ENCODE measurements around the gene RASSF7.

The RASSF7 gene

DNA sequence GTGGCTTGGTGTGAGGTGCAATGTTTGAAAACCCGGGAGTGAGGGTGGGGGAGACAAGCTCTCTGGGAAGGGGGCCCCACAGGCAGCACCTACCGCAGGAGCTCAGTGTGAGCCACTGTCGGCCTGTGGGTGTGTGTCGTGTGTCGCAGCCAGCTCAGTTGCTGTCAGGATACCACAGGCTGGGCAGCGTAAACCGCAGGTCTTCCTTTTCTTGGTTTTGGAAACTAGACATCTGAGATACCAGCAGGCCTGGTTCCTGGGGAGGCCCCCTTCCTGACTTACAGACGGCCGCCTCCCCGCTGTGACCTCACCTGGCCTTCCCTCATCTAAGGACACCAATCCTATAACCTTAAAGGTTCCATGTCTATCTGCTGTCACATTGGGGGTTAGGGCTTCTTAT is 35.6 kb downstream of the RASSF7 start:
- DNase-seq, result no peak
- intact Hi-C loops (cut with DNase I), result no loop called here

DNA sequence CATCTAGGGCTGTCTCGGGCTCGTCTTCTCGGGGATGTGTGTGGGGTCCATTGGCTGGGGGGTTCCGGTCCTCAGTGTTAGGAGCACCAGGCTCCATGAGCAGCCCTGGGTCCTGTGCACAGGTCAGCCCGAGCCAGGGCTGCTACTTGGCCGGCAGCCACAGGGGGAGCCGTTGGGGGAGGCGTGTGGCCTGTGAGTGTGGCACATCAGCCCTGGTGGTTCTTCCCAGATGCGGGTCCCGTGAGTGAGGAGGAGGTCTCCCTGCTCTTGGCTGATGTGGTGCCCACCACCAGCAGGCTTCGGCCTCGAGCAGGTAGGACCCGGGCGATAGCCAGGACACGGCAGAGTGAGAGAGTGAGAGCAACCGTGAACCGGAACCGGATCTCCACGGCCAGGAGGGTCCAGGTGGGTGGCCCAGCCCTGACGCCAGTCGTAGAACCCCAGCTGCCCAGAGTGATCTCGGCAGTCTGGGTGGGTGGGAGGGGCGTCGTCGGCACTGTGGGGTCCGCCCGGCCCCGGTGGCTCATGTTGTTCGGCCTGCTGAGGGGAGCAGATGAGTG is 36.5 kb downstream of the RASSF7 start:
- intact Hi-C loops (cut with DNase I), result no loop called here
- DNase-seq, result no peak

DNA sequence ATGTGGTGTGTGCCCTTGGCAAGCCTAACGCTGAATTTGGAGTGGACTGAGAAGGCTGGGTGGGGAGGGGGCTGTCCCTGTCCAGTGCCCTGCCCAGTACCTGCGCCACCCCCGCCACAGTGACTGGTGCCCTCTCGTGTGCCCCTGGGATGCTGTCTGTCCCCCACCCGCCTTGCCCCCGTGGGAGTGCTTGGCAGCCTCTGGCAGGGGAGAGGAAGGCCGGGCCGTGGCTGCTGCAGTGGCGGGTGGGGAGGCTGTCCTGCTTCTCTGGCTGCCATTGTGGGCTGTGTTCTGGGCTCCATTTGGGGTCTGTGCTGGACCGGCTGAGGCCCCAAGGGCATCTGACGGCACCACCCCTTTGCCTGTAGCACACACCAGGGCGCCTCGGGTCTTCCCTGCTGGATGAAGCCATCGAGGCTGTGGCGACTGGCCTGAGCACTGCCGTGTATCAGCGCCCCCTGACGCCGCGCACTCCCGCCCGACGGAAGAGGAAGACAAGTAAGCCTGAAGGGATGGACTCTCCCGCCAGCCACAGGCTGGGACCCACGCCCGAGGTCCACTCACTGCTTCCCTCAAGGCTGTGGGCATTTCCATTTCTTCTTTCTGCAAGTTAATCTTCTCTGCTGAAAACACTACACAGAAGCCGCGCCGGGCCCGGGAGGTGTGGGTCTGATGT is 37.4 kb downstream of the RASSF7 start:
- intact Hi-C loops (cut with DNase I), result no loop called here
- no peak for DNase-seq

DNA sequence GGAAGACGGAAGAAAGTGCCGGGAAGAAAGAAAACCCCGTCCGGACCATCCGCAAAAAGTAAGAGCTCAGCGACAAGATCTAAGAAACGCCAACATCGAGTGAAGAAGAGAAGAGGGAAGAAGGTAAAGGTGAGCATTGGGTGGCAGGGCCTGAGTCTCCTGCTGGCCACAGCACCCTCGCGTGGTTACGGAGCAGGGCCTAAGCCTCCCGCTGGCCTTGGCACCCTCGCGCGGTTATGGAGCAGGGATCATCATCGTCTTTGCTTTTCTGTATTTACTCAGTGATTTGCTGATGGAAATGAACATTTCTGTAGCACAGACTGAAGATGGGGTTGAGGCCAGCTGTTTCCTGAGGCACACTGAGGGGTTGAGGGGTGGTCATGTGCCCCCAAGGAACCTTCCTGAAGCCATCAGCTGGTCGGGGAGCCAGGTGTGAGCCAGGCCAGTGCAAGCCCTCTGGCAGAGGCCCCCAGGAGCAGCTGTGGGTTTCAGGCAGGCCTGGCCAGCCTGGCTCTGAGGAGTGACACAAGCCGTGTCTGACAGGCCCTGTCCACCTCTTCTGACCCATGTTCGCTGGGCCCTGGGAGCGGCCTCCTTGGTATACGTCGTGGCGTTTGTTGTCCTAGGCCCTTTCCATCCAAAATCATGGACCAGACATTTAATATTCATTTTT is 40.9 kb downstream of the RASSF7 start:
- intact Hi-C loops (cut with DNase I), result no loop called here
- DNase-seq, result no peak

DNA sequence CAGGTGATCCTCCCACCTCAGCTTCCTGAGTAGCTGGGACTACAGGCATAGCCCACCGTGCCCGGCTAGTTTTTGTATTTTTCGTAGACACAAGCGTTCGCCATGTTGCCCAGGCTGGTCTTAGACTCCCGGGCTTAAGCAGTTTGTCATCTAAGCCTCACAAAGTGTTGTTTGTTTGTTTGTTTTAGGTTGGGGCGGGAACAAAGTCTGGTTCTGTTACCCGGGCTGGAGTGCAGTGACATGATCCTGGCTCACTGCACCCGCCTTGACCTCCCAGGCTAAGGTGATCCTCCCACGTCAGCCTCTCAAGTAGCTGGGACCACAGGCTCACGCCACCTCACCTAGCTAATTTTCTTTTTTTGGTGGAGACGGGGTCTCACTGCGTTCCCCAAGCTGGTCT is 42.4 kb downstream of the RASSF7 start:
- intact Hi-C loops (cut with DNase I), result no loop called here
- DNase-seq, result no peak

DNA sequence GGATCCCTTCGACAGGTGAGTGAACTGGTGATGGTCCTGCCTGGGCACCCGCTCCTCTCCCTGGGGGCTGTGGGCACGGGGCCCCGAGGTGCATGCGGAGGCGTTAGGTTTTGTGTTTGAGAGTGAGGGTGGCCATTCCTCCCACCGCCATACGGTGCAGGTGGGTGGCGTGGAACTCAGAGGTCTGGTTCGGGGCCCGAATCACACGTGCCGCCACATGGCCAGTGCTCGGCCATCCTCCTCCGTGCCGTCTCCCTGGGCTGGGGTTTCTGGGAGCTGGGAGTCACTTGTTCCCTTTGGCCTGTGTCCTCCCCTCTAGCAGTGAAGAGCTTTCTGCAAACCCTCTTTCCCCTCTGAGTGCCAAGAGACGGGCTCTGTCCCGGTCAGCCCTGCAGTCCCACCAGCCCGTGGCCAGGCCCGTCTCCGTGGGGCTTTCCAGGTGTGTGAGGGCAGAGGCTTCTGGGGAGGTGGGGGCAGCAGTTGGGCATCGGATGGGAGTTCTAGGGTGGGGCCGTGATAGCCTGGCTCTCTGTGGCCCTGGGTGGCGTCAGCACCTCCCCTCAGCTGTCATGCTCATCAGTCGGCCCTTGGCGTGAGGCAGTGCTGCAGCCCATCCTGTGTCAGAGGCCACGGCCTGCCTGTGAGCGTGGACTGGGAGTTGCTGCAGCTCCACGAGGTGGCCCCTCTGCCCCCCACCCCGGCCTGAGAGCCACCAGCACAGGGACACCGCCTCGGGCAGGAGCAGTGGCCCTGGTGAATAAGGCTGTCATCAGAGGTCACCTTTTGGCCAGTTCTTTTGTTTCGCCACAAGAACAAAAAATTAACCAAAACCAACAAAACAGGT is 44.7 kb downstream of the RASSF7 start:
- DNase-seq, result no peak

DNA sequence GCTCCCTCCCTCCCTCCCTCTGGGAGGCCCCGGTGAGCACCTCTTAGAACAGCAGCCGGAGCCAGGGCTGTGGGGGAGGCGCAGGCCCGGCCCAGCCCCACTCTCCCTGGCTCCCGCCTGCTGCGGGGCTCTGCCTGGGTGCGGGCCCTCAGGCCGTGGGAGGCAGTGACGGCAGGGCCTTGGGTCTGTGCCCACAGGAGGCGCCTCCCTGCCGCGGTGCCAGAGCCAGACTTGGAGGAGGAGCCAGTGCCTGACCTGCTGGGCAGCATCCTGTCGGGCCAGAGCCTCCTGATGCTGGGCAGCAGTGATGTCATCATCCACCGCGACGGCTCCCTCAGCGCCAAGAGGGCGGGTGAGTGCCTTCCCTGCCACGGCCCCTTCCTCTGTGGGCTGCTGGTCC is 45.5 kb downstream of the RASSF7 start:
- DNase-seq, result peak in 17 of 42 donors; percentile 14 to 60 (median 28)
- intact Hi-C loops (cut with DNase I), result no loop called here

More for the DNA sequence above, 44.7 kb downstream of the RASSF7 start:
- intact Hi-C loops (cut with DNase I), result no loop called here

DNA sequence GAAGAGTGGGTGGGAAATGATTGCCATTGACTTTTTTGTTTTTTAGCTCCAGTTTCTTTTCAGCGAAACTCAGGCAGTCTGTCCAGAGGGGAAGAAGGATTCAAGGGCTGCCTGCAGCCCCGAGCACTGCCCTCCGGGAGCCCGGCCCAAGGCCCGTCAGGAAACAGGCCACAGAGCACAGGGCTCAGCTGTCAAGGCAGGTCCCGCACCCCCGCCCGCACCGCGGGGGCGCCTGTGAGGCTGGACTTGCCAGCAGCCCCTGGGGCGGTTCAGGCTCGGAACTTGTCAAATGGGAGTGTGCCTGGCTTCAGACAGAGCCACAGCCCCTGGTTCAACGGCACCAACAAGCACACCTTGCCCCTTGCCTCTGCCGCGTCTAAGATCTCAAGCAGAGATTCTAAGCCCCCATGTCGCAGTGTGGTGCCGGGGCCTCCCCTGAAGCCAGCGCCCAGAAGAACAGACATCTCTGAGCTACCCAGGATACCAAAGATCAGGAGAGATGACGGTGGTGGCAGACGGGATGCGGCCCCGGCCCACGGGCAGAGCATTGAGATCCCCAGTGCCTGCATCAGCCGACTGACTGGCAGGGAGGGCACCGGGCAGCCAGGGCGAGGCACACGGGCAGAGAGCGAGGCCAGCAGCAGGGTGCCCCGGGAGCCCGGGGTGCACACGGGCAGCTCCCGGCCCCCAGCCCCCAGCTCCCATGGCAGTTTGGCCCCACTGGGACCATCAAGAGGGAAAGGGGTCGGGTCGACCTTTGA is 46.4 kb downstream of the RASSF7 start:
- no peak for DNase-seq
- intact Hi-C loops (cut with DNase I), result no loop called here

DNA sequence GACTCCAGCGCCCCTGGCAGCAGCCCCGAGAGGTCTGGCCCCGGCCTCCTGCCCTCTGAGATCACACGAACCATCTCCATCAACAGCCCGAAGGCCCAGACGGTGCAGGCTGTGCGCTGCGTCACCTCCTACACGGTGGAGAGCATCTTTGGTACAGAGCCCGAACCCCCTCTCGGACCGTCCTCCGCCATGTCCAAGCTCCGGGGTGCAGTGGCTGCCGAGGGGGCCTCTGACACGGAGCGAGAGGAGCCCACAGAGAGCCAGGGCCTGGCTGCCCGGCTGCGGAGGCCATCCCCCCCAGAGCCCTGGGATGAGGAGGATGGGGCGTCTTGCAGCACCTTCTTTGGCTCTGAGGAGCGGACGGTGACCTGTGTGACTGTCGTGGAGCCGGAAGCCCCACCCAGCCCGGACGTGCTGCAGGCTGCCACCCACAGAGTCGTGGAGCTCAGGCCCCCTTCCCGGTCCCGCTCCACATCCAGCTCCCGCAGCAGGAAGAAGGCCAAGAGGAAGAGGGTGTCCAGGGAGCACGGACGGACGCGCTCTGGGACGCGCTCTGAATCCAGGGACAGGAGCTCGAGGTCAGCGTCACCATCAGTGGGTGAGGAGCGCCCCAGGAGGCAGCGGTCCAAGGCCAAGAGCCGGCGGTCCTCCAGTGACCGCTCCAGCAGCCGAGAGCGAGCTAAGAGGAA is 47.3 kb downstream of the RASSF7 start:
- no peak for DNase-seq
- intact Hi-C loops (cut with DNase I), result no loop called here

DNA sequence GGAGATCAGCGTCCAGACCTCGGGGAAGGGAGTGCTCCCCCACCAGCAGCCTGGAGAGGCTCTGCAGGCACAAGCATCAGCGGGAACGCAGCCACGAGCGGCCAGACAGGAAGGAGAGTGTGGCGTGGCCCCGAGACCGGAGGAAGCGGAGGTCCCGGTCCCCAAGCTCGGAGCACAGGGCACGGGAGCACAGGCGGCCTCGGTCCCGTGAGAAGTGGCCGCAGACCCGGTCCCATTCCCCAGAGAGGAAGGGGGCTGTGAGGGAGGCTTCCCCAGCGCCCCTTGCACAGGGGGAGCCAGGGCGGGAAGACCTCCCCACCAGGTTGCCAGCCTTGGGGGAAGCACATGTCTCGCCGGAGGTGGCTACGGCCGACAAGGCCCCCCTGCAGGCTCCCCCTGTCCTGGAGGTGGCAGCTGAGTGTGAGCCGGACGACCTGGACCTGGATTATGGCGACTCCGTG is 48.1 kb downstream of the RASSF7 start:
- DNase-seq, result no peak
- intact Hi-C loops (cut with DNase I), result no loop called here

DNA sequence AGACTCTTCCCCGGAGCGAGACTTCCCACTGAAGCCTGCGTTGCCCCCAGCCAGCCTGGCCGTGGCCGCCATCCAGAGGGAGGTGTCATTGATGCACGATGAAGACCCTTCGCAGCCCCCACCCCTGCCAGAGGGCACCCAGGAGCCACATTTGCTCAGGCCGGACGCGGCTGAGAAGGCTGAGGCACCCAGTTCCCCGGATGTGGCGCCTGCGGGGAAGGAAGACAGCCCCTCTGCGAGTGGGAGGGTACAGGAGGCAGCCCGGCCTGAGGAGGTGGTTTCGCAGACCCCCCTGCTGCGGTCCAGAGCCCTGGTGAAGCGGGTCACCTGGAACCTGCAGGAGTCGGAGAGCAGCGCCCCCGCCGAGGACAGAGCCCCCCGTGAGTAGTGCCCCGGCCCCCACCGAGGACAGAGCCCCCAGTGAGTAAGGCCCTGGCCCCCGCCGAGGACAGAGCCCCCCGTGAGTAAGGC is 48.6 kb downstream of the RASSF7 start:
- no peak for DNase-seq
- intact Hi-C loops (cut with DNase I), result no loop called here

DNA sequence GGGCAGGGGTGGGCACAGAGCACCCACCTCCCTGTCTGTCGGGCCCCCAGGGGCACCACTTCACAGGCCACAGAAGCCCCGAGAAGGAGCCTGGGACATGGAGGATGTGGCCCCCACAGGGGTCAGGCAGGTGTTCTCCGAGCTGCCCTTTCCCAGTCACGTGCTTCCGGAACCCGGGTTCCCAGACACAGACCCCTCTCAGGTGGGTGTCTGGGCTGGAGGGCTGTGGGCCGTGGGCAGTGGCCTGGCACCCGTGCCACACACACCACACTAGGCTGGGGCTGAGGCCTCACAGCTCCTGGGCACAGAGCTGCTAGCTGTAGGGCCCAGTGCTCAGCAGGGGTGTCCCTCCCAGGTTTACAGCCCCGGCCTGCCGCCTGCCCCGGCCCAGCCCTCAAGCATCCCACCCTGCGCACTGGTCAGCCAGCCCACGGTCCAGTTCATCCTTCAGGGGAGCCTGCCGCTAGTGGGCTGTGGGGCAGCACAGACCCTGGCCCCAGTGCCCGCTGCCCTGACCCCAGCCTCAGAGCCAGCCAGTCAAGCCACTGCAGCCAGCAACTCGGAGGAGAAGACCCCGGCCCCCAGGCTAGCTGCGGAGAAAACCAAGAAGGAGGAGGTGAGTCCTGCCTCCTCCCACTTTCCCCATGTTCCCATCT is 49.5 kb downstream of the RASSF7 start:
- no peak for DNase-seq
- intact Hi-C loops (cut with DNase I), result no loop called here

DNA sequence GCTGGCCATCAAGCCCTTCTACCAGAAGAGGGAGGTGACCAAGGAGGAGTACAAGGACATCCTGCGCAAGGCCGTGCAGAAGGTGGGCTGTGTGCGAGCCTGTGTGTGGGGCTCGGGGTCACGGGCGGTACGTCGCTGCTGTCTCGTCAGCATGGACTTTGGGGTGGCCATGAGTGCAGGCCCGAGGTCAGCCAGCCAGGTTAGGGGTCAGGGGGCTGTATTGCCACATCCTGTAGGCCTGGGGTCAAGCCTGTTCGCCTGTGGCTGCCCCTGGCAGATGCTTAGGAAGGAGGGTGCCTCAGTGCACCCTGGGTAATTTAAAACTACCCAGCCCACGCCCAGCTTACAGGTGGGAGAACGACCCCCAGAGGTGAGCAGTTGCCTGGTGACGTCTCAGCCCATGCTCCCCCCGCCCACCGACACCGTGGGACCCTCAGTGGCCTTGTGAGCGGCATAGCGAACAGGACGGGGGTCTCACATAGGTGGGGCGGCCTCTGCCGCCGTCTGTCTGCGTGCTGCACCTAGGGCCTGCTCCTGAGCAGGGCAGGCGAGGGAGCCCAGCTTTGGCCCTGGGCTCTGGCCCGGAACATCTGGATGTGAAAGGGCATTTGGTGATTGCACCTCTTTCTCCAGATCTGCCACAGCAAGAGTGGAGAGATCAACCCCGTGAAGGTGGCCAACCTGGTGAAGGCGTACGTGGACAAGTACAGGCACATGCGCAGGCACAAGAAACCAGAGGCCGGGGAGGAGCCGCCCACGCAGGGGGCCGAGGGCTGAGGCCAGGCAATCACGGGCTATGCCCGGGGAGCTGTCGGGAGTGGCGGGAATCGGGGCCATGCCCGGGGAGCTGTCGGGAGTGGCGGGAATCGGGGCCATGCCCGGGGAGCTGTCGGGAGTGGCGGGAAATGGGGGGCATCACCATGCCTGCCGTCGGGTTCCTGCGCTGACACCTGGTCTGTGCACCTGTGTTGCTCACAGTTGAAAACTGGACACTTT is 50.5 kb downstream of the RASSF7 start:
- intact Hi-C loops (cut with DNase I), result no loop called here

DNA sequence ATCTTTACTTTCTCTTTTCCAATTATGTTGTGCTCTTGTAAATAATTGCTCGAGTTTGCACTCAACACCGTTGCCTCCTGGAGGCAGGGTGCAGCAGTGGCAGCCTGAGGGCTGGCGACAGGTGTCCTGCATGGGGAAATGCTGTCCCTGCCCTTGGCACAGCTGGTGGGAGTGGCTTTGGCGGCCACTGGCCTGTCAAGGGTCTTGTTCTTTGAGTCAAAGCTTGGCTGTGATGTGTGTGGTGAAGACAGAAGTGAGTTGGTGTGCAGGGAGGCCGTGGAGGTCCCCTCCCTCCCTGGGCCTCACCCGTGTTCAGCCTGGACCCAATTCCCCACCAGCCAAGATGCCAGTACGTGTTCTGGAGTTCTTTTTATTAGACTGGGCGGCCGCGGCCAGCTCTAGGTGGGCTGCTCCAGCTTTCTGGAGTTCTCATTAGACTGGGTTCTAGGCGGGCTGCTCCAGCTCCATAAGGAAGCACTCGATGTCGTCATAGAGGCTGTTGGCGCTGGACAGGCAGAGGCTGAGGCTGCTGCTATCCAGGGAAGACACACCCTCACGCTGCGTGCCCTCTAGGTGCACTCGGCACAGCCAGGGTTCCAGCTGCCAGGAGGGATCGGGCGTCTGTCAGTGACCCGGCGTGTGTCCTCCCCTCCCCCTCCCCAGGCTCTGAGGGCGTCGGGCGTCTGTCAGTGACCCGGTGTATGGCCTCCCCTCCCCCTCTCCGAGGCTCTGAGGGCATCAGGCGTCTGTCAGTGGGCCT is 51.6 kb downstream of the RASSF7 start:
- intact Hi-C loops (cut with DNase I), result no loop called here
- no peak for DNase-seq

More for the DNA sequence above, 50.5 kb downstream of the RASSF7 start:
- DNase-seq, result no peak

DNA sequence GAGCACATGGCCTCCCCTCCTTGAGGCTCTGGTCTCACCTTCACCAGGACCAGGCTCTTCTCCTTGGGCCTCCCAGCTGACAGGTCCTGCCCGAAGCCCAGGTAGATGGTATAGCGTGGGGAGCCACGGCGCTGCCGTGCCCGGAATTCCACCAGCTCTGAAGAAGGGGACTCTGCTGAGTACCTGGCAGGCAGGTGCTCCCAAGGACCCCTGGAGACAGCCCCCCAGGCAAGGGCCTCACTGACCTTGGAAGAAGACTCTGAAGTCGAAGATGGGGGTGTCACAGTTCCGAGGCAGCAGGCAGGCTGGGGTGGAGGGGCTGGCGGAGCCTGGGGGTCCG is 52.2 kb downstream of the RASSF7 start:
- intact Hi-C loops (cut with DNase I), result no loop called here
- DNase-seq, result no peak

DNA sequence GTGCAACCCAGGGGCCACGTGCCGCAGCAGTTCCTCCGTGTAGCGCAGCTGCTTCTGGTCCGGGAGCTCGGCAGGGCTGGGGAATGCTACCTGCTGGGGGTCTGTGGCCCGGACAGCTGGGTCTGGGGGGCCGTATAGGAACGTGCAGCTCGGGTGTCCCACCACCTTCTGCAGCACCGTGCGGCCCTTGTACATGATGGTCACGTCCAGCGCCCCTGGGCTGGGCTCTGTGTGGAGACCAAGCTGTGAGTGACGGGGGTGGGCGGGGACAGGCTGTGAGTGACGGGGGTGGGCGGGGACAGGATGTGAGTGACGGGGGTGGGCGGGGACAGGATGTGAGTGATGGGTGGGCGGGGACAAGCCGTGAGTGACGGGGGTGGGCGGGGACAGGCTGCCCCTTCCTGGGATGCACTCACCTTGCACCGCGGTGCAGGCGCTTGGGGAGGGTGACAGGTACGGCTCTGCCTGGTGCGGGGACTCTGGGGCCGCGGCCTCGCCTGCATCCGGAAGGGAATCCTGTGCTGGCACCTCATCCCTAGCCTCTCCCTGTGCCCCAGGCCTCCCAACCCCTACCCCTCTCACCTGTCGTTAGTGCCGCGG is 52.7 kb downstream of the RASSF7 start:
- intact Hi-C loops (cut with DNase I), result no loop called here
- DNase-seq, result peak in 31 of 42 donors; percentile 9 to 84 (median 54)
